ENCODE results near the gene TMEM63B.

The TMEM63B gene

DNA sequence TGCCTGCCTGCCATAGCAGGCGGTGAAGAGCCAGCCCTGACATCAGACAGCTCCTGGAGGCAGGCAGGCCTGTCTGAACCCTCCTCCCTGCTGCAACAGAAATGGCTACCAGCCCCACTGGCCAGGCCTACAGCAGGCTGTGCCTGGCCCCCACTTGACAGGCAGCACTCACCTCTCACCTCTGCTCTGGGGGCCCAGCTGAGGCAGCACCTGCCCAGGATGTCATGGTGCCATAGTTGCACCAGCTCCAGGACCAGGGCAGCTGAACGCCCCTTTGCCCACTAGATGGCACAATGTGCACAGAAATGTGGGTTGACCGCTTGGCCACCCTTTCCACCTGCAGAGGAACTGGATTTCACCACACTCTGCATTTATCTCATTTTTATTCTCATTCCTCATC, 30.7 kb upstream of the TMEM63B start:
- TF ChIP-seq, protein P1, sequence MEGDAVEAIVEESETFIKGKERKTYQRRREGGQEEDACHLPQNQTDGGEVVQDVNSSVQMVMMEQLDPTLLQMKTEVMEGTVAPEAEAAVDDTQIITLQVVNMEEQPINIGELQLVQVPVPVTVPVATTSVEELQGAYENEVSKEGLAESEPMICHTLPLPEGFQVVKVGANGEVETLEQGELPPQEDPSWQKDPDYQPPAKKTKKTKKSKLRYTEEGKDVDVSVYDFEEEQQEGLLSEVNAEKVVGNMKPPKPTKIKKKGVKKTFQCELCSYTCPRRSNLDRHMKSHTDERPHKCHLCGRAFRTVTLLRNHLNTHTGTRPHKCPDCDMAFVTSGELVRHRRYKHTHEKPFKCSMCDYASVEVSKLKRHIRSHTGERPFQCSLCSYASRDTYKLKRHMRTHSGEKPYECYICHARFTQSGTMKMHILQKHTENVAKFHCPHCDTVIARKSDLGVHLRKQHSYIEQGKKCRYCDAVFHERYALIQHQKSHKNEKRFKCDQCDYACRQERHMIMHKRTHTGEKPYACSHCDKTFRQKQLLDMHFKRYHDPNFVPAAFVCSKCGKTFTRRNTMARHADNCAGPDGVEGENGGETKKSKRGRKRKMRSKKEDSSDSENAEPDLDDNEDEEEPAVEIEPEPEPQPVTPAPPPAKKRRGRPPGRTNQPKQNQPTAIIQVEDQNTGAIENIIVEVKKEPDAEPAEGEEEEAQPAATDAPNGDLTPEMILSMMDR (IDR thresholded peaks at IDR 0.05; ENCODE audit: borderline replicate concordance, insufficient read depth, low read depth, low read length) = peak; percentile 80
- no peak overlapping the region for H3K4me3 ChIP-seq (ENCODE audit: low read depth, low read length)

DNA sequence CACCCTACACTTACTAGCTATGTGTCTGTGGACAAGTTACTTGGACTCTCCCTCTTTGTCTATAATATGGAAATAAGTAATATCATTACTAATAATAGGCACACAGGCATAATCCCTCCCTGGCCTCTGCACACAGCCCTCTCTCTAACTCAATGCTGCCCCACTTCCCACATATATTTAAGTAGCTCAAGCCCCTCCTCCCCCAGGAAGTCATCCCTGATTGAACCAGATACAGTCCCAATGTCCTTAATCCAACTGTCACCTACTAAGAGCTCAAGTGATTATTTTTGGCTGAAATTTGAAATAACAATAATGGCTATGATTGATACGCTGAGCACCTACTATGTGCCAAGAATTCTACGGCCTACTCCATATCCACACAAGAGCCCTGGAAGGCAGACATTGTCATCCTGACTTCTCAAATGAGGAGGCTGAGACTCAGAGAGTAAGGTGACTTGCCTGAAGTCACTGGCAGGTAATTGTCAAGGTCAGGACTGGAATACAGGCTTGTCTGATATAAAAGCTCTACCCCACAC, 29.5 kb upstream of the TMEM63B start:
- TF ChIP-seq, protein P1 (IDR thresholded peaks at IDR 0.05; ENCODE audit: borderline replicate concordance, insufficient read depth, low read depth, low read length) = no peak
- no peak overlapping the region for H3K4me3 ChIP-seq (ENCODE audit: low read depth, low read length)

DNA sequence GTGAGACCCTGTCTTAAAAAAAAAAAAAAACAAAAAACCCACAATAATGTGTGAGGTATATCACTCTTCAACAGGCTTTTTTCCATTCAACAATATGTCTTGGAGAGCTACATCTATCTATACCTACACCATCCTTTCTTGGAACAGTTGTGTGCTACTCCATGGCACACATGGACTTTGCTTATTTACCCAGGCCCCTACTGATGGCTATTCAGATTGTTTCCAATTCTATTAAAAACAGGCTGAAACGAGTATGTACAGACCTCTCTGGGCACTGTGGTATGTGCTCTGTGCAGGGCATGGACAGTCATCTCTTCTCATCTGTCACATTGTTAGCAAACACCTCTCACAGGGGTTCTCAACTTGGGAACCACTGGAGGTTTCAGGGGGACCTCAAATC, 28.2 kb upstream of the TMEM63B start:
- TF ChIP-seq, protein P1 (IDR thresholded peaks at IDR 0.05; ENCODE audit: borderline replicate concordance, insufficient read depth, low read depth, low read length) = no peak
- H3K4me3 ChIP-seq (ENCODE audit: low read depth, low read length) = no peak overlapping the region

DNA sequence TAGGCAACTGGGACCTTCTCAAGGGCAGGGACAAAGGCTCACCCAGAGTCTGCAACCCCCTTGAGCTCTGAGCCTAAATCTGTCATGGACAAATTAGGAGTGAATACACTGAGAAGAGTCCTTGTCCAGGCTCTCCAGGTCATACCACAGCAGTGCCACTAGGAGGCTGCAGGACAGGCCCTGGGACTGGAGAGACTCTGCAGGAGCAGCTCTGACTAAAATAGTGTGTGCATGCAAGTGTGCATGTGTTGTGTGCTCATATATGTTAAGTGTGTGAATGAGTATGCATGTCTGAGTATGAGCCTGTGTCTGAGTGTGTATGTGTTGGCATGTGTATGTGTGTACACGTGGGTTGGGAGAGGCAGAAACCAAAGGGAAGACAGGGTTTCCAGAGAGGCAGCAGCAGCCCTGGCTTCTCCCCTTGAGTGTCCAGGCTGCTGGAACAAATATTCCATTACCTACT, 27.2 kb upstream of the TMEM63B start:
- TF ChIP-seq, protein P1 (IDR thresholded peaks at IDR 0.05; ENCODE audit: borderline replicate concordance, insufficient read depth, low read depth, low read length) = peak; percentile 53; the same call in 1 of the 2 replicates
- H3K4me3 ChIP-seq (ENCODE audit: low read depth, low read length) = no peak overlapping the region

DNA sequence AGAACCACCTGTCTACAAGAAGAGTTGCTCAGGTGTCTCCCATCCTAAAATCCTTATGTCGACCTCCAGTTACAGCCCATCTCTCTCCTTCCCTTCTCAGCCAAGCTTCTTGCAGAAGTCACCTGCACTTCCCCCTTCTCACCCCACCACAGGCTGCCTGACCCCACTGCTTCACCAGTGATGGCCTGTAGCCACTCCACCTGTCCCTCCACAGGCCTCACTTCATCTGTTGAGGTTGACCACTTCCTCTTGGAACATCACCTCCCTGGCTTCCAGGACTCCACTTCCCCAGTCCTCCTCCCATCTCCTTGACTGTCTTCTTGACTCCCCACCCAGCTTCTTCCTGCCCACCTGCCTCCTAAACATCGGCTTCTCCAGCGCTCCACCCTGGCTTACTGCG, 25.5 kb upstream of the TMEM63B start:
- no peak overlapping the region for H3K4me3 ChIP-seq (ENCODE audit: low read depth, low read length)
- TF ChIP-seq, protein P1 (IDR thresholded peaks at IDR 0.05; ENCODE audit: borderline replicate concordance, insufficient read depth, low read depth, low read length) = no peak

DNA sequence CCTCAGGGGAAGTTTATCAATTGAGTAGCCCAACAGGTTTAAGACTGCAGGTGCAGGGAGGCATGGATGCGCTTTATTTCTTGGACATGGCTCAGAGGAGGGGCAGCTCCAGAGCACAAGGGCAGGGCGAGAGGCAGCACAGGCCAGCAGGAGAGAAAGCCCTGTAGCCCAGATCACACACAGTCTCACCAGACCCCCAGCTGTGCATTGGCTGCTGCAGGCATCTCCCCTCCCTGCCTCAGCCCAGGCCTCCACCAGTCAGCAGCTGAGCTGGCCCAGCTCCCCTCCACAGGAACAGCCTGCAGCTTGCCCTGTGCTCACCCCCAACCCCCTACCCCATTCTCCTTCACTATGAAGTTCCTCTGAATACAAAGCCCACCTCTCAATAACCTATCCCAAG, 24.8 kb upstream of the TMEM63B start:
- TF ChIP-seq, protein P1 (IDR thresholded peaks at IDR 0.05; ENCODE audit: borderline replicate concordance, insufficient read depth, low read depth, low read length) = no peak
- no peak overlapping the region for H3K4me3 ChIP-seq (ENCODE audit: low read depth, low read length)

DNA sequence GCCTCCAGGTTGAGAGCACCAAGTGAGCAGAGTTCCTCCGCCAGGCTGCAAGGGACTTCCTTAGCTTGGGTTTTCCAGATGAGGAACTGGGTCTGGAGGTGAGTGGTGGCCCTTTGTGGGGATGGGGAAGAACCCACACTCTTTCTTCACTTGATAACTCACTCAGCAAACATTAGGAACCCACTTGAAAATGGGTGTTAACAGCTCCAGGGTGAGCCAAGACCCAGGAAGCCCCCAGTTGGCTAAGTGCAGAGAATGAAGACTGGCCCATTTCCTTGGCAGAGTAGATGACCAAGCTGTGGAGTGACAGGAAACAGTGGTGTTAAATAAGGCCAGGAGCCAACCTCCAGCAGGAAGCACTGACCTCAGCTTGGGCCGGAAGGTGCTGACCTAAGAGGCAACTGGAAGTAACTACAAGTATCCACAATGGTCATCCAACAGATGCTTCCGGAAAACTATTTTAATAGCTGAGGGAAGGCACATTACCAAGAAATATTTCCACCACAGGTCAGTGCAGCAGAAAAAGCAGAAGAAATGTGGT, 22.8 kb upstream of the TMEM63B start:
- H3K4me3 ChIP-seq (ENCODE audit: low read depth, low read length) = no peak overlapping the region
- TF ChIP-seq, protein P1 (IDR thresholded peaks at IDR 0.05; ENCODE audit: borderline replicate concordance, insufficient read depth, low read depth, low read length) = no peak
